NT2/D1 (cell line): Measurements from ENCODE around the gene NPBWR2.

Experiments
- YY1 ChIP-seq: IDR thresholded peaks from 2 replicates; pipeline ENCODE4 v1.6.1; 2011; ENCODE audit not compliant: insufficient read length, insufficient read depth
- ZNF274 ChIP-seq: IDR thresholded peaks from 2 replicates; pipeline ENCODE4 v1.6.1; 2011; ENCODE audit warnings: mild to moderate bottlenecking, low read depth, low read length

DNA sequence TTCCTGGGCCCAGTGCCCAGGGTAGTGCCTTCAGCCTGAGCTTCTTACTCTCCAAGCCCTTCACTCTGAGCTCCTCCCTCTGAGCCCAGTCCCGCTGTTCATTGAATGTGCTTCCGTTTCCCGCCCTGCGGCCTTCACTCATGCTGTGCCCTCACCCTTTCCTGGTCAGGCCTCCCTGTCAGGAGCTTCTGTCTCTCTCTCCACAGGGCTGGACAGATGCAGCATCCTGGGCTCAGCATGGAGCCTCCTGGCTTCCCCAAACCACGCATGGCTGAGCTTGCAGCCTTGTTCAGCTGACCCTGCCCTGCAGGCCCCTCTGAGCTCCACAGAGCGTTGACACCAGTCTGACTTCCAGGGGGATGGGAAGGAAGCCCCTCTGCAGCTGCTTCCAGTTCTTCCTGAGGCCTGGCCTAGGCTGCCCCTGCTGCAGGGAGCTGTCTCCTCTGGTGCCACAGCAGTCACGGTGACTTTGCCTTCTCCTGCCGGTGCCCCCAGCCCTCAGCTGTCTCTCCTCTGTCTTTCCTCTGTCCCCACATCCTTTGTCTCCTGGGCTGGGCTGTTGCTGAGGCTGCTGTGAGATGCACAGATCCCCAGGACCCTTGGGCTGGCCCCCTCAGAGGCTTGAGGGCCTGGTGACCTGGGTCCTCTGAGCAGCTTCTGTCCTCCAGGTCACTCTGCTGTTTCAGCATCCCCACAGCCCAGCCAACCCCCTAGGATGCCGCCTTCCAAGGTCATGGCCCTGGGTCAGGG is 48.9 kb upstream of the NPBWR2 start:
- no peak for TF ChIP-seq YY1
- no peak for TF ChIP-seq ZNF274
